NCI-H1417 treated with DMSO at 0.1 percent for 48 hours (cell line): ENCODE data around the gene DDX41.

Experiments
- DNase-seq: peaks from one replicate; lab custom pipeline; 2025; lab: John Stamatoyannopoulos, UW

DDX41 gene

GRCh38 chr5:177468685-177469628 is 47.8 kb downstream of the DDX41 start:
- no peak for DNase-seq

DNA sequence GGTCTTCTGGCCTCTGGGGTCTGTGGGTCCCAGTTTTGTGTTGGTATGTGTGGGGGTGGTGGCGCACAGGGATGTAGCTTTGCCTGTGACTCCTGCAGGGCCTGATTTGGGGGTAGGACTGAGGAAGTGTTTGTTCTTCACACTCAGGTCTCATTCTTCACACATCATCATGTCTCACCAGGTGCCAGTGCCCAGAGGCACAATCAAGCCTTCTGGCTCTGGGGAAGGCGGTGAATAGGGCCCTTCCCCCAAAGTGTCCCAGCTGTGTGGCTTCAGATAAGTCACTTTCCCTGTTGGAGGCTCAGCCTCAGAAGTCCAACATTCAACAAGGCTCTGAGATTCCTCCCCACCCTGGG is 48.5 kb downstream of the DDX41 start:
- DNase-seq = no peak

GRCh38 chr5:177467436-177467835 is 49.3 kb downstream of the DDX41 start:
- DNase-seq = no peak

GRCh38 chr5:177466861-177467260 is 49.9 kb downstream of the DDX41 start:
- no peak for DNase-seq

- DNase-seq = no peak
These were observed 51.7 kb downstream of the DDX41 start for GRCh38 chr5:177465044-177465443.

- no peak for DNase-seq
These were observed 54.6 kb downstream of the DDX41 start for GRCh38 chr5:177462021-177462670.
